H1 (cell line): ENCODE measurements around the gene ENAH. TPM values are rescaled to one million over a fixed set of nuclear protein-coding genes. Genes with fewer than 3 reads are reported as not detected.
A peak's percentile ranks its signal among the peaks of the same experiment; 100 is the strongest.
"Not testable (repeated sequence)": the region's sequence is repeated elsewhere in the genome, so short reads cannot be mapped to it uniquely, and the experiment has no call there.

Source experiments
- CTCF ChIA-PET: fragments of 300-600 bp; sonication (Branson Sonifier 250); formaldehyde crosslinking; loops from one replicate; lab custom pipeline; 2021; ENCODE audit not compliant: partially characterized antibody; lab: Charles Lee
- POLR2A ChIA-PET: fragments of 300-600 bp; sonication (Branson Sonifier 250); formaldehyde crosslinking; loops from one replicate; lab custom pipeline; 2021; ENCODE audit warnings: inconsistent platforms; ENCODE audit not compliant: partially characterized antibody; lab: Charles Lee
- DNase-seq, 2 experiments: peaks; one replicate each; pipeline versions ENCODE4 v3.0.0 to v3.0.0-alpha.2; 2010 to 2022; ENCODE audit warnings: low spot score in 2 of 2, low read depth in 1 of 2, mixed read lengths in 1 of 2
- FAIRE-seq: peaks from 2 replicates; lab custom pipeline; 2011; peaks lifted over from hg19 to GRCh38; lab: Jason Lieb, UNC
- H2AFZ ChIP-seq: 2 replicates; pipeline ENCODE4 v1.8.1; 2012; ENCODE audit warnings: low read length, inconsistent platforms
- H2AK5ac ChIP-seq: 2 replicates; pipeline ENCODE4 v1.6.1; 2013; ENCODE audit warnings: low read depth, low read length
- H2BK120ac ChIP-seq: replicated peaks from 2 replicates; pipeline ENCODE3; 2013; ENCODE audit warnings: low read depth, low read length, inconsistent platforms
- H2BK12ac ChIP-seq: 2 replicates; pipeline ENCODE4 v1.6.1; 2013; ENCODE audit warnings: low read depth, low read length
- H2BK15ac ChIP-seq: 2 replicates; pipeline ENCODE4 v1.6.1; 2013; ENCODE audit warnings: low read length
- H2BK20ac ChIP-seq: 2 replicates; pipeline ENCODE4 v1.6.1; 2013; ENCODE audit warnings: low read length
- H2BK5ac ChIP-seq: 2 replicates; pipeline ENCODE4 v1.6.1; 2013; ENCODE audit warnings: low read depth, low read length
- H3K14ac ChIP-seq: 2 replicates; pipeline ENCODE4 v1.6.1; 2013; ENCODE audit warnings: inconsistent platforms; ENCODE audit not compliant: insufficient read length
- H3K18ac ChIP-seq: 2 replicates; pipeline ENCODE4 v1.6.1; 2013; ENCODE audit warnings: low read length; ENCODE audit errors: extremely low read depth
- H3K23ac ChIP-seq: 2 replicates; pipeline ENCODE4 v1.6.1; 2013; ENCODE audit warnings: inconsistent platforms; ENCODE audit not compliant: insufficient read length
- H3K23me2 ChIP-seq: 2 replicates; pipeline ENCODE4 v1.6.1; 2013; ENCODE audit warnings: low read depth, low read length
- H3K27ac ChIP-seq: 2 replicates; pipeline ENCODE4 v1.6.1; 2011; ENCODE audit warnings: low read depth, low read length, inconsistent platforms
- H3K27me3 ChIP-seq, 4 experiments: replicated peaks in 1 of 4; 1 replicate in 1 of 4; 2 replicates in 3 of 4; pipeline versions ENCODE4 v1.6.1 to v1.8.1; 2011 to 2013; ENCODE audit warnings: low read length in 3 of 4, mild to moderate bottlenecking in 3 of 4, inconsistent platforms in 2 of 4, mixed read lengths in 2 of 4, moderate library complexity in 1 of 4; ENCODE audit not compliant: control insufficient read depth in 3 of 4, insufficient read depth in 3 of 4; ENCODE audit errors: extremely low read depth in 1 of 4
- H3K36me3 ChIP-seq, 4 experiments: 2 replicates each; pipeline versions ENCODE4 v1.6.1 to v1.8.1; 2011 to 2013; ENCODE audit warnings: mild to moderate bottlenecking in 4 of 4, low read length in 3 of 4, moderate library complexity in 2 of 4, control low read depth in 1 of 4, inconsistent platforms in 1 of 4; ENCODE audit not compliant: insufficient read depth in 4 of 4, control insufficient read depth in 2 of 4
- H3K4ac ChIP-seq: replicated peaks from 2 replicates; pipeline ENCODE3; 2013; ENCODE audit warnings: low read length, low read depth, mixed read lengths, inconsistent platforms; ENCODE audit not compliant: insufficient read length
- H3K4me1 ChIP-seq, 4 experiments: replicated peaks in 1 of 4; 1 replicate in 1 of 4; 2 replicates in 3 of 4; pipeline versions ENCODE4 v1.6.1 to v1.8.1; 2011 to 2013; ENCODE audit warnings: low read length in 3 of 4, inconsistent platforms in 2 of 4, mixed read lengths in 1 of 4; ENCODE audit not compliant: insufficient read depth in 4 of 4, control insufficient read depth in 3 of 4
- H3K4me2 ChIP-seq, 2 experiments: 2 replicates each; pipeline versions ENCODE4 v1.6.1 to v1.8.1; 2011 to 2013; ENCODE audit warnings: low read depth in 2 of 2, low read length in 2 of 2, control low read depth in 1 of 2, inconsistent platforms in 1 of 2, mild to moderate bottlenecking in 1 of 2; ENCODE audit not compliant: insufficient read depth in 1 of 2
- H3K4me3 ChIP-seq, 4 experiments: fragments of 200-600, 300-600 bp in 1 of 4; sonication (generic), shearing (Covaris generic), sonication (Bioruptor Twin) in 1 of 4; 2 replicates each; pipeline versions ENCODE4 v1.5.1 to v1.8.1; 2011 to 2016; ENCODE audit warnings: low read length in 4 of 4, low read depth in 3 of 4, control low read depth in 2 of 4, inconsistent platforms in 2 of 4, mild to moderate bottlenecking in 2 of 4, mixed read lengths in 1 of 4, moderate library complexity in 1 of 4; ENCODE audit not compliant: insufficient read depth in 2 of 4; ENCODE audit errors: extremely low read depth in 1 of 4
- H3K56ac ChIP-seq: replicated peaks from 2 replicates; pipeline ENCODE3; 2013; ENCODE audit warnings: low read depth, mild to moderate bottlenecking, mixed read lengths, low read length, inconsistent platforms; ENCODE audit not compliant: insufficient read length
- H3K79me1 ChIP-seq: 2 replicates; pipeline ENCODE4 v1.6.1; 2013; ENCODE audit warnings: low read depth, low read length, control low read depth
- H3K79me2 ChIP-seq, 2 experiments: 2 replicates each; pipeline versions ENCODE4 v1.6.1 to v1.8.1; 2012 to 2013; ENCODE audit warnings: low read length in 2 of 2, mild to moderate bottlenecking in 2 of 2, inconsistent platforms in 1 of 2; ENCODE audit not compliant: insufficient read depth in 2 of 2, control insufficient read depth in 1 of 2
- H3K9ac ChIP-seq, 4 experiments: replicated peaks in 1 of 4; 1 replicate in 1 of 4; 2 replicates in 3 of 4; pipeline versions ENCODE4 v1.6.1 to v1.8.1; 2011 to 2013; ENCODE audit warnings: low read depth in 3 of 4, low read length in 3 of 4, control low read depth in 2 of 4, mild to moderate bottlenecking in 2 of 4, moderate library complexity in 2 of 4, inconsistent platforms in 1 of 4; ENCODE audit errors: extremely low read depth in 1 of 4
- H3K9me3 ChIP-seq, 2 experiments: 2 replicates each; pipeline versions ENCODE4 v1.6.1 to v1.8.1; 2012 to 2013; ENCODE audit warnings: mild to moderate bottlenecking in 2 of 2, moderate library complexity in 2 of 2, control low read depth in 1 of 2, inconsistent platforms in 1 of 2, low read depth in 1 of 2, low read length in 1 of 2, mixed read lengths in 1 of 2; ENCODE audit not compliant: insufficient read depth in 2 of 2
- H4K20me1 ChIP-seq, 2 experiments: replicated peaks in 1 of 2; 2 replicates each; pipeline versions ENCODE3 to v1.8.1; 2011 to 2013; ENCODE audit warnings: inconsistent platforms in 2 of 2, low read length in 2 of 2, mild to moderate bottlenecking in 1 of 2; ENCODE audit not compliant: insufficient read depth in 2 of 2, control insufficient read depth in 1 of 2
- H4K5ac ChIP-seq: 2 replicates; pipeline ENCODE4 v1.6.1; 2013; ENCODE audit warnings: low read length, low read depth, mixed read lengths, inconsistent platforms; ENCODE audit not compliant: insufficient read length
- H4K8ac ChIP-seq: 2 replicates; pipeline ENCODE4 v1.8.0; 2013; ENCODE audit warnings: mild to moderate bottlenecking, moderate library complexity, low read length, inconsistent platforms; ENCODE audit not compliant: insufficient read depth; ENCODE audit errors: extremely low read depth
- H4K91ac ChIP-seq: replicated peaks from 2 replicates; pipeline ENCODE3; 2013; ENCODE audit warnings: low read length, mixed read lengths, inconsistent platforms; ENCODE audit not compliant: insufficient read length
- WGBS, 2 experiments: shearing (Covaris generic) in 1 of 2; methylation state at CpG; one replicate each; pipeline versions ENCODE4 v1.1.6 to v1.1.7; 2013 to 2015; ENCODE audit warnings: low lambda C conversion rate in 2 of 2, mixed read lengths in 2 of 2, inconsistent platforms in 1 of 2, low coverage in 1 of 2, missing lambda C conversion rate in 1 of 2; ENCODE audit not compliant: insufficient replicate concordance in 2 of 2, insufficient coverage in 1 of 2, insufficient read length in 1 of 2; ENCODE audit errors: extremely low coverage in 1 of 2, missing lambda C conversion rate in 1 of 2; 5-methylcytosine and 5-hydroxymethylcytosine counted together
- polyA plus RNA-seq, 7 experiments: library from polyadenylated mRNA; depleted of rRNA in 3 of 7; stranded (reverse) in 5 of 7; unstranded in 2 of 7; fragments of >200 nt in 5 of 7; fragments of 200-250 nt in 2 of 7; gene quantifications; 1 replicate in 5 of 7; 2 replicates in 1 of 7; 4 replicates in 1 of 7; pipeline versions ENCODE4 v1.2.1 to v1.2.3, GENCODE V29; 2011 to 2013; ENCODE audit warnings: missing spikeins in 2 of 7, mixed read lengths in 2 of 7
- total RNA-seq: library from RNA; stranded (reverse); fragmentation: NEBNext Ultra II Directional; extraction: Animal tissue kit (Norgen Biotek cat#: 25700); gene quantifications from 2 replicates; pipeline ENCODE4 v1.2.1, GENCODE V29; 2021

The ENAH gene
- total and polyA plus RNA-seq, 2 of the 8 experiments (the other 6 are each of a cell fraction or from before 2014, with no cell fraction given), result 39.1 to 335 TPM

DNA sequence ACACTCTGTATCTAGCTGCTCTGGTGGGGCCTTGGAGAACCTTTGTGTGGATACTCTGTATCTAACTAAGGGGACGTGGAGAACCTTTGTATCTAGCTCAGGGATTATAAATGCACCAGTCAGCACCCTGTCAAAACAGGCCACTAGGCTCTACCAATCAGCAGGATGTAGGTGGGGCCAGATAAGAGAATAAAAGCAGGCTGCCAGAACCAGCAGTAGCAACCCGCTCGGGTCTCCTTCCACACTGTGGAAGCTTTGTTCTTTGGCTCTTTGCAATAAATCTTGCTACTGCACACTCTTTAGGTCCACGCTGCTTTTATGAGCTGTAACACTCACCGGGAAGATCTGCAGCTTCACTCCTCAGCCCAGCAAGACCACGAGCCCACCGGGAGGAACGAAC, 179.7 kb downstream of the ENAH start:
- not testable (repeated sequence) for H3K56ac ChIP-seq, FAIRE-seq
- CTCF ChIA-PET, result interaction anchor here (0.6 to 18.7 kb wide), 18 partner anchors 8 to 503 kb away, joined by 3 to 229 read pairs (median 4); partner anchors contain the start of genes LEFTY2 and SRP9

More for the DNA sequence above, 179.7 kb downstream of the ENAH start:
- H4K91ac ChIP-seq, H2AFZ ChIP-seq, H3K4ac ChIP-seq, H3K36me3 ChIP-seq, H2BK120ac ChIP-seq, H2BK12ac ChIP-seq, H4K20me1 ChIP-seq, H3K4me3 ChIP-seq, H2BK5ac ChIP-seq, H3K79me1 ChIP-seq, H3K27ac ChIP-seq, H3K18ac ChIP-seq, H3K4me2 ChIP-seq, H2BK15ac ChIP-seq, H3K9me3 ChIP-seq, H3K9ac ChIP-seq, H4K5ac ChIP-seq, H3K79me2 ChIP-seq, H3K27me3 ChIP-seq, H3K14ac ChIP-seq, H4K8ac ChIP-seq, H2BK20ac ChIP-seq, H3K23me2 ChIP-seq, POLR2A ChIA-PET, H2AK5ac ChIP-seq, H3K23ac ChIP-seq, H3K4me1 ChIP-seq: not testable (repeated sequence)
- peak in 1 of 2 experiments; percentile 39 for DNase-seq
- WGBS, 2 experiments, result 90% methylated on average over 8 of the region's 8 CpGs; no CpG with 5 or more reads in 1 of the 2 experiments
